PC-9 (cell line): ENCODE measurements around the gene CEP70.

Source experiments
- CTCF ChIP-seq: fragments of 200-600 bp; sonication (generic); conservative IDR thresholded peaks from 2 replicates; pipeline ENCODE4 v1.6.1; 2017; ENCODE audit warnings: mixed run types, antibody characterized with exemption, mild to moderate bottlenecking, moderate library complexity
- EZH2 ChIP-seq: fragments of 200-600 bp; sonication (generic); IDR thresholded peaks from 2 replicates; pipeline ENCODE4 v1.8.0; 2017; ENCODE audit warnings: antibody characterized with exemption, low read depth

GRCh38 chr3:138594150-138594934, at the start of gene CEP70:
- peak; percentile 93 for TF ChIP-seq CTCF
- no peak for TF ChIP-seq EZH2
